Measurements from ENCODE around the gene ITM2C. TPM values are rescaled to one million over a fixed set of nuclear protein-coding genes. Genes with fewer than 3 reads are reported as not detected.

Gene ITM2C
- total RNA-seq, 1 donor from 2014 or later = 144 TPM

GRCh38 chr2:230898713-230899091, 34.0 kb downstream of the ITM2C start:
- DNase-seq (ENCODE audit: low read depth) = no peak
- H3K36me3 ChIP-seq (ENCODE audit: control insufficient read depth, insufficient read depth, low read length) = no peaks in the 10 kb centered on the region
- no peak for TF ChIP-seq CTCF (IDR thresholded peaks at IDR 0.05; ENCODE audit: insufficient read depth, low read length, poor library complexity, severe bottlenecking)
- H3K27me3 ChIP-seq (ENCODE audit: control insufficient read depth, insufficient read depth, low read length) = peaks cover 26% of the 10 kb centered on the region
- H3K4me3 ChIP-seq (ENCODE audit: low read depth, low read length) = no peak overlapping the region

- Histone ChIP-seq H3K36me3 (ENCODE audit: control insufficient read depth, insufficient read depth, low read length) (no peaks in the 10 kb centered on the region), H3K27me3 (ENCODE audit: control insufficient read depth, insufficient read depth, low read length) (peaks cover 26% of the 10 kb centered on the region), H3K4me3 (ENCODE audit: low read depth, low read length) (no peak overlapping the region)
- no peak for DNase-seq (ENCODE audit: low read depth)
- no peak for TF ChIP-seq CTCF (IDR thresholded peaks at IDR 0.05; ENCODE audit: insufficient read depth, low read length, poor library complexity, severe bottlenecking)
Observed at GRCh38 chr2:230899287-230899686, 34.5 kb downstream of the ITM2C start.

GRCh38 chr2:230899786-230900185, 35.0 kb downstream of the ITM2C start:
- DNase-seq (ENCODE audit: low read depth) = no peak
- Histone ChIP-seq H3K36me3 (ENCODE audit: control insufficient read depth, insufficient read depth, low read length) (no peaks in the 10 kb centered on the region), H3K27me3 (ENCODE audit: control insufficient read depth, insufficient read depth, low read length) (peaks cover 26% of the 10 kb centered on the region), H3K4me3 (ENCODE audit: low read depth, low read length) (no peak overlapping the region)
- no peak for TF ChIP-seq CTCF (IDR thresholded peaks at IDR 0.05; ENCODE audit: insufficient read depth, low read length, poor library complexity, severe bottlenecking)

- H3K4me3 ChIP-seq (ENCODE audit: low read depth, low read length) = no peak overlapping the region
- no peak for DNase-seq (ENCODE audit: low read depth)
- peaks cover 26% of the 10 kb centered on the region for H3K27me3 ChIP-seq (ENCODE audit: control insufficient read depth, insufficient read depth, low read length)
- no peak for TF ChIP-seq CTCF (IDR thresholded peaks at IDR 0.05; ENCODE audit: insufficient read depth, low read length, poor library complexity, severe bottlenecking)
- H3K36me3 ChIP-seq (ENCODE audit: control insufficient read depth, insufficient read depth, low read length) = no peaks in the 10 kb centered on the region
Observed at GRCh38 chr2:230900336-230900995, 35.7 kb downstream of the ITM2C start.

- TF ChIP-seq CTCF (IDR thresholded peaks at IDR 0.05; ENCODE audit: insufficient read depth, low read length, poor library complexity, severe bottlenecking) = no peak
- H3K36me3 ChIP-seq (ENCODE audit: control insufficient read depth, insufficient read depth, low read length) = no peaks in the 10 kb centered on the region
- DNase-seq (ENCODE audit: low read depth) = no peak
- H3K4me3 ChIP-seq (ENCODE audit: low read depth, low read length) = no peak overlapping the region
- H3K27me3 ChIP-seq (ENCODE audit: control insufficient read depth, insufficient read depth, low read length) = peaks cover 26% of the 10 kb centered on the region
Observed at GRCh38 chr2:230901006-230901405, 36.3 kb downstream of the ITM2C start.
